ENCODE measurements around the gene FOSL1. TPM values are rescaled to one million over a fixed set of nuclear protein-coding genes. Genes with fewer than 3 reads are reported as not detected.

Gene FOSL1
- total RNA-seq, 1 experiment from 2014 or later: 33.7 TPM

- no peak for DNase-seq
- peaks cover 9 to 14% of the 10 kb centered on the region in 2 experiments for H3K4me1 Mint-ChIP-seq
Observed at GRCh38 chr11:65849771-65850216, 50.4 kb downstream of the FOSL1 start.

More at GRCh38 chr11:65849771-65850216, 50.4 kb downstream of the FOSL1 start:
- H3K27ac Mint-ChIP-seq: no peak overlapping the region; a peak in 1 of 7 replicates
- peaks cover 3 to 7% of the 10 kb centered on the region in 2 experiments; a peak in 2 of 5 replicates for H3K9me3 Mint-ChIP-seq
- no CpG with 5 or more reads among the region's 16 CpGs for WGBS (ENCODE audit: extremely low coverage, insufficient read length, low lambda C conversion rate)
- Histone ChIP-seq H4K20me1 (ENCODE audit: control insufficient read depth, insufficient read depth, insufficient read length) (no peaks in the 10 kb centered on the region), H3K4me2 (ENCODE audit: insufficient read depth, insufficient read length, low read length) (no peak overlapping the region), H2BK5ac (ENCODE audit: insufficient read length, low read length) (no peak overlapping the region), H3K9ac (ENCODE audit: extremely low read depth, insufficient read length, low read length) (no peak overlapping the region), H3K4me1 (ENCODE audit: insufficient read depth, low read length) (no peaks in the 10 kb centered on the region), H3K14ac (ENCODE audit: insufficient read depth, low read length) (no peak overlapping the region), H2BK20ac (ENCODE audit: low read depth, low read length, poor library complexity, severe bottlenecking) (no peak overlapping the region), H3K23ac (ENCODE audit: insufficient read length, low read depth, low read length) (no peak overlapping the region), H3K79me2 (ENCODE audit: insufficient read depth, low read length) (no peaks in the 10 kb centered on the region), H4K5ac (ENCODE audit: insufficient read length, low read depth, low read length) (no peak overlapping the region), H3K56ac (ENCODE audit: insufficient read length, low read depth, low read length) (no peak overlapping the region), H3K23me2 (ENCODE audit: insufficient read length, low read depth, low read length, poor library complexity, severe bottlenecking) (no peaks in the 10 kb centered on the region), H2AK5ac (ENCODE audit: insufficient read length, low read length) (no peak overlapping the region), H4K91ac (ENCODE audit: insufficient read length, low read depth, low read length) (no peak overlapping the region), H2BK120ac (ENCODE audit: low read depth, low read length, poor library complexity, severe bottlenecking) (no peak overlapping the region), H3K27me3 (ENCODE audit: insufficient read depth, low read length) (no peaks in the 10 kb centered on the region), H4K8ac (replicated peaks; ENCODE audit: insufficient read length, low read depth, low read length) (no peak overlapping the region), H3K27ac (ENCODE audit: insufficient read length, low read depth, low read length) (no peak overlapping the region), H3K18ac (ENCODE audit: insufficient read length, low read depth, low read length) (no peak overlapping the region), H3T11ph (ENCODE audit: low read length) (no peak overlapping the region), H3K9me3 (ENCODE audit: control insufficient read depth, low read depth, low read length) (no peaks in the 10 kb centered on the region), H2AFZ (ENCODE audit: low read length) (no peak overlapping the region), H3K4ac (ENCODE audit: low read depth, low read length) (no peak overlapping the region), H2BK12ac (ENCODE audit: insufficient read length, low read depth, low read length) (no peak overlapping the region), H2BK15ac (ENCODE audit: low read depth, low read length) (no peak overlapping the region), H3K79me1 (ENCODE audit: insufficient read depth, low read depth, low read length, poor library complexity, severe bottlenecking) (no peaks in the 10 kb centered on the region)
- peaks cover 17% of the 10 kb centered on the region for H3K27me3 Mint-ChIP-seq (ENCODE audit: low read depth)
- no peak overlapping the region; a peak in 1 of 5 replicates for H3K4me3 Mint-ChIP-seq
- TF ChIP-seq CTCF (conservative IDR thresholded peaks at IDR 0.05): no peak
- H3K36me3 Mint-ChIP-seq (ENCODE audit: insufficient read depth in 1 of 3, low read depth in 3 of 3): peaks cover 28 to 37% (median 29%) of the 10 kb centered on the region in 3 experiments

All from H9 (cell line).